ENCODE data around the gene CSNK2A1. TPM values are rescaled to one million over a fixed set of nuclear protein-coding genes. Genes with fewer than 3 reads are reported as not detected.

The CSNK2A1 gene
- total RNA-seq, 2 donors from 2014 or later, result 141 to 145 TPM

DNA sequence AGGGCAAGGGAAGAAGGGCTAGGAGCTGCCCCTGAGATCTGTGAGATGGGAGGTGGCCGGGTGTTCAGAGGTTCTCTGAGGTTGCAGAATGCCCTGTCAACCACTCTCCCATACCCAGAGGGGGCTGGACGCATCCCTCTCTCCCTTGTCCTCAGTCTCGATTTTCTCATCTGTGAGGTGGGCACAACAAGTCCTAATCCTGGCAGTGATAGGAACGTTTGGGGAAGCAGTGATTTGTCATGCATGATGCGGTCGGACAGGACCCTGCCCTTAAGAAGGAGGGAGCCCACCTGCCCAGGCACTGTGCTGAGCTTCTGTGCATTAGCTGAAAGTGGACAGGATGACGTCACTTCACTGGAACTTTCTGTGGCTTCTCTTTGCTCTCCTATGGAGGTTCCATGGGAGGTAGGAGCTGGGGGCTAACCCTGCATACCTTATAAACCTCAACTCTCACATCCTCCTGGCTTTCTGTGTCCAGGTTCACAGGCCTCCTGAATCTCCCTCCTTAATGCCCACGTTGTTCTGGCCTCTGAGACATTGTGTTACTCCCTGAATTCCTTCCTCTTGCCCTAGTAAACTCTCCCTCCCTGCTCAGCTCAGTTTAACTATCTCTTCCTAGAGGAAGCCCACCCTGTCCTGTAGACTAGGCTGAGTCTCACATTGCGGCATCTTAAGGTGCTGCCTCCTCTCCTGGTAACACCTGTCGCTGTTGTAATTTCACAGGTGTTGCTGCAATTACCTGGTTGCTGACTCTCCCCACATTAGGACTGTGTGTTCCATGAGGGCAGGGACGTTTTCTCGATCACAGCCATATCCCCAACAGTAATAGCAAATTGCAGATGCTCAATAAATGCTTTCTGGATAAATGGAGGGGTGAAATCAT is 30.1 kb upstream of the CSNK2A1 start:
- no peak for ATAC-seq (replicated peaks)
- Mint-ChIP-seq H3K36me3 (ENCODE audit: low read depth) (no peaks in the 10 kb centered on the region), H3K27me3 (peaks cover 34% of the 10 kb centered on the region), H3K9me3 (no peaks in the 10 kb centered on the region), H3K4me1 (no peaks in the 10 kb centered on the region), H3K27ac (no peak overlapping the region), H3K4me3 (no peak overlapping the region)

DNA sequence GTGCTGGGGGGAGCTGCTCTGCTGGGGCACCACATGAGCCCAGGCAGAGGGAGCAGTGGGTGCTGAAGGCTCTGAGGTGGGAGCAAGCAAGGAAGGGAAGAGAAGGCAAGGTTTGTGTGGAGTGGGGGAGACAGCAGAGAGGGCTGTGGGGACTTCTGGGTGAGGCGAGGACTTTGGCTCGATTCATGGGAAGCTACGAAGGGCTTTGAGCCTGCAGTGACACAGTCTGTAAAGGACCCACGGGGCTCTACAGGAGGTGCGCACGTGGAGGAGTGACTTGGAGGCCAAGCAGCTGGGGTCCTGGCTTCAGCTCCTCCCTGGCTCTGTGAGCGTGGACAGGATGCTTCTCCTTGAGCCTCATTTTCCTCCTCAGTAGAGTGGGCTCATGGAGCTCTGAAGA is 29.1 kb upstream of the CSNK2A1 start:
- no peaks in the 10 kb centered on the region for H3K36me3 Mint-ChIP-seq (ENCODE audit: low read depth)
- no peak for ATAC-seq (replicated peaks)
- H3K27ac Mint-ChIP-seq, result no peak overlapping the region
- H3K4me3 Mint-ChIP-seq, result no peak overlapping the region
- peaks cover 35% of the 10 kb centered on the region for H3K27me3 Mint-ChIP-seq
- no peaks in the 10 kb centered on the region for H3K9me3 Mint-ChIP-seq
- H3K4me1 Mint-ChIP-seq, result no peaks in the 10 kb centered on the region

GRCh38 chr20:571754-572441 is 28.3 kb upstream of the CSNK2A1 start:
- Mint-ChIP-seq H3K27ac (no peak overlapping the region), H3K27me3 (peaks cover 41% of the 10 kb centered on the region), H3K4me1 (no peaks in the 10 kb centered on the region), H3K36me3 (ENCODE audit: low read depth) (no peaks in the 10 kb centered on the region), H3K9me3 (no peaks in the 10 kb centered on the region), H3K4me3 (no peak overlapping the region)
- ATAC-seq (replicated peaks), result no peak

DNA sequence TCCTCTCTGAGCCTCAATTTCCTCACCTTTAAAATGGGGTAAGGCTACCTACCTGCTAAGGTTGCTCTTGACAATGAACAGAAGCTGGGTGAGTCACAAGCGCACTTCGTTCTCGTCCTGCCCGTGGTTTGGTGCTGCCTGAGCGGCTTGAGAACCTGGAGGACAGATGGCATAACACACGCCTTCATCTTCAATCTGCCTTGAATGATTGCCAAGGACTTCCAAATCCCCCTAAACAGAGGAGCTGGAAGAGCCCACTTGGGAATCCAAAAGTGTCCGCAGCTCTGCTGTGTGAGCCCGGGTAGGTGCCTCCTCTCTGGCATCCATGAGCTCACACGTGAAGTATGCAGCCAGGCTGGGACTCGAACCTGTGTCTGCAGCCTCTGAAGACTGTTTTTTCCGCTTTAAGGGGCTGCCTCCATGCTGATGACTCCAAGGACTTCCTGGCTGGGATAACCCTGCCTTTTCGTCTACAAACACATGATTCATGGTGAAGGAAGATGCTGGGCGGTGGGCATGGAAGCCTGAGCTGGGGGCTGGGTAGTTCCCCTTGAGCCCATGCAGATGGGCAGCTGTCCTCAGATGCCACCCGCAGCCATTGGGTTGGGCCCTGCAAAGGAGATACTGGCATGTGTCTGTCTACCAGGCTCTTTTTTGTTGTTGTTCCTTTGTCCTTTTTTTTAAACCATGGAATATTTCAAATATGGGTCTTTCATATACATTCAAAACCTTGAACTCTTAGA is 25.3 kb upstream of the CSNK2A1 start:
- Mint-ChIP-seq H3K9me3 (no peaks in the 10 kb centered on the region), H3K4me1 (no peaks in the 10 kb centered on the region), H3K27ac (no peak overlapping the region), H3K36me3 (ENCODE audit: low read depth) (no peaks in the 10 kb centered on the region), H3K4me3 (no peak overlapping the region), H3K27me3 (peaks cover 34% of the 10 kb centered on the region)
- no peak for ATAC-seq (replicated peaks)

DNA sequence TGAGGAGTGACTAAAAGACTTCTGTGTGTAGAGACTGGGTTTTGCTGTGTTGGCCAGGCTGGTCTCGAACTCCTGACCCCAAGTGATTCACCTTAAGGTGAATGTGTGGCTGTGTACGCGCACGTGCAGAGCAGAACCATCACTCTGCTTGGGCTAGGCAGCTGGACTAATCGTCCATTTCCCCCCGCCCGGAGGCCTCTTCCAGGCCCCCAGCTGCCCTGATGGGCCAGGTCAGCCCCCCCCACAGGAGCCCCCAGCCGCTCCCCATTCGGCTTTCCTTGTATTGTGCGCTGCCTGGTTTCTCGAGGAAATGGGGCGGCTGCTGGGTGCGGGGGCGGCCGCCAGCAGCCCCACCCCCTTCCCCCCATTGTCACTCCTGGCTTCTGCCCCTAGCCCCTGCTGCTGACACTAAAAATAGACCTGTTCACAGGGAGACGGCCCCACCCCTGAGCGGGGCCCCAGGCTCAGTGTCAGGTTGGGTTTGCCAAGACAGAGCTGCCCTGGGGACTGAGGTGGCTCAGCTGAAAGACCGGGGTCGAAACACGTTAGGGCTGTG is 24.6 kb upstream of the CSNK2A1 start:
- no peaks in the 10 kb centered on the region for H3K9me3 Mint-ChIP-seq
- no peaks in the 10 kb centered on the region for H3K4me1 Mint-ChIP-seq
- no peak overlapping the region for H3K4me3 Mint-ChIP-seq
- peak; percentile 28 for ATAC-seq (replicated peaks)
- no peak overlapping the region for H3K27ac Mint-ChIP-seq
- H3K36me3 Mint-ChIP-seq (ENCODE audit: low read depth), result no peaks in the 10 kb centered on the region
- H3K27me3 Mint-ChIP-seq, result peaks cover 27% of the 10 kb centered on the region

DNA sequence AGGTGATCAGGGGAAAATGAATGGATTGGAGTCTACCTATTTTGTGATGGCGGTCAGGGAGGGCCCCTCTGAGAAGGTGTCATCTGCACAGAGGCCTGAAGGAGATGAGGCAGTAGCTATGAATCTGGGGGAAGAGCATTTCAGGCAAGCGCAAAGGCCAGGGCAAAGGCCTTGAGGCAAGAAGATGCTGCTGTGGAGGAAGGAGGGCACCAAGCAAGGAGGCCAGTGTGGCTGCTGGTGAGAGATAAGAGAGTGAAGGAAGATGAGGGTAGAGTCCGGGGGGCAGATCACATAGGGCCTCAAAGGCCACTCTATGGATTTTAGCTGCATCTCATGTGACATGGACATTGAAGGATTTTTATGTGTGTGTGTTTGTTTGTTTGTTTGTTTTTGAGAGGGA is 20.6 kb upstream of the CSNK2A1 start:
- Mint-ChIP-seq H3K36me3 (ENCODE audit: low read depth) (no peaks in the 10 kb centered on the region), H3K9me3 (no peaks in the 10 kb centered on the region), H3K4me1 (no peaks in the 10 kb centered on the region), H3K4me3 (no peak overlapping the region), H3K27me3 (peaks cover 26% of the 10 kb centered on the region), H3K27ac (no peak overlapping the region)
- ATAC-seq (replicated peaks), result no peak

- Mint-ChIP-seq H3K9me3 (no peaks in the 10 kb centered on the region), H3K4me1 (no peaks in the 10 kb centered on the region), H3K27ac (no peak overlapping the region), H3K27me3 (peaks cover 23% of the 10 kb centered on the region), H3K36me3 (ENCODE audit: low read depth) (no peaks in the 10 kb centered on the region), H3K4me3 (no peak overlapping the region)
- no peak for ATAC-seq (replicated peaks)
Observed at GRCh38 chr20:563187-563586, 19.6 kb upstream of the CSNK2A1 start.

GRCh38 chr20:562232-562897 is 18.8 kb upstream of the CSNK2A1 start:
- ATAC-seq (replicated peaks), result no peak
- H3K9me3 Mint-ChIP-seq, result no peaks in the 10 kb centered on the region
- no peaks in the 10 kb centered on the region for H3K4me1 Mint-ChIP-seq
- no peaks in the 10 kb centered on the region for H3K36me3 Mint-ChIP-seq (ENCODE audit: low read depth)
- peaks cover 21% of the 10 kb centered on the region for H3K27me3 Mint-ChIP-seq
- no peak overlapping the region for H3K27ac Mint-ChIP-seq
- H3K4me3 Mint-ChIP-seq, result no peak overlapping the region

- Mint-ChIP-seq H3K4me3 (no peak overlapping the region), H3K27me3 (peaks cover 15% of the 10 kb centered on the region), H3K9me3 (no peaks in the 10 kb centered on the region), H3K4me1 (no peaks in the 10 kb centered on the region), H3K27ac (no peak overlapping the region), H3K36me3 (ENCODE audit: low read depth) (no peaks in the 10 kb centered on the region)
- ATAC-seq (replicated peaks), result peak; percentile 68
Observed at GRCh38 chr20:561437-562231, 18.0 kb upstream of the CSNK2A1 start.

GRCh38 chr20:560680-561079 is 17.1 kb upstream of the CSNK2A1 start:
- ATAC-seq (replicated peaks), result no peak

GRCh38 chr20:558117-558516 is 14.5 kb upstream of the CSNK2A1 start:
- Mint-ChIP-seq H3K4me3 (no peak overlapping the region), H3K27me3 (peaks cover 25% of the 10 kb centered on the region), H3K27ac (no peak overlapping the region), H3K36me3 (ENCODE audit: low read depth) (no peaks in the 10 kb centered on the region), H3K9me3 (no peaks in the 10 kb centered on the region), H3K4me1 (no peaks in the 10 kb centered on the region)
- ATAC-seq (replicated peaks), result no peak

More at GRCh38 chr20:560680-561079, 17.1 kb upstream of the CSNK2A1 start:
- Mint-ChIP-seq H3K27me3 (peaks cover 16% of the 10 kb centered on the region), H3K9me3 (no peaks in the 10 kb centered on the region), H3K4me1 (no peaks in the 10 kb centered on the region), H3K4me3 (no peak overlapping the region), H3K27ac (no peak overlapping the region), H3K36me3 (ENCODE audit: low read depth) (no peaks in the 10 kb centered on the region)

GRCh38 chr20:556984-557383 is 13.4 kb upstream of the CSNK2A1 start:
- Mint-ChIP-seq H3K27ac (no peak overlapping the region), H3K4me1 (no peaks in the 10 kb centered on the region), H3K36me3 (ENCODE audit: low read depth) (no peaks in the 10 kb centered on the region), H3K4me3 (no peak overlapping the region), H3K27me3 (peaks cover 29% of the 10 kb centered on the region), H3K9me3 (no peaks in the 10 kb centered on the region)
- no peak for ATAC-seq (replicated peaks)

- Mint-ChIP-seq H3K36me3 (ENCODE audit: low read depth) (no peaks in the 10 kb centered on the region), H3K4me3 (no peak overlapping the region), H3K4me1 (no peaks in the 10 kb centered on the region), H3K27me3 (peaks cover 27% of the 10 kb centered on the region), H3K9me3 (no peaks in the 10 kb centered on the region), H3K27ac (no peak overlapping the region)
- no peak for ATAC-seq (replicated peaks)
Observed at GRCh38 chr20:555976-556385, 12.4 kb upstream of the CSNK2A1 start.
